ENCODE results near the gene OFD1. TPM values are rescaled to one million over a fixed set of nuclear protein-coding genes. Genes with fewer than 3 reads are reported as not detected.
A peak's percentile ranks its signal among the peaks of the same experiment; 100 is the strongest.

OFD1 gene
- total RNA-seq, 1 donor from 2014 or later: 15.2 TPM

- peak within 1 kb of the TSS; percentile 74 for H3K4me3 Mint-ChIP-seq (ENCODE audit: unreplicated experiment)
- no peaks in the 10 kb centered on the region for H3K36me3 Mint-ChIP-seq (ENCODE audit: unreplicated experiment)
- peak; percentile 94 for DNase-seq (ENCODE audit: extremely low spot score, unreplicated experiment)
- peak within 1 kb of the TSS; percentile 72 for H3K27ac Mint-ChIP-seq (ENCODE audit: unreplicated experiment)
- H3K27me3 Mint-ChIP-seq (ENCODE audit: unreplicated experiment): no peaks in the 10 kb centered on the region
- peaks cover 32% of the 10 kb centered on the region for H3K4me1 Mint-ChIP-seq (ENCODE audit: unreplicated experiment)
- H3K9me3 Mint-ChIP-seq (ENCODE audit: unreplicated experiment): peaks cover under 1% of the 10 kb centered on the region
- TF ChIP-seq CTCF (IDR thresholded peaks at IDR 0.05): no peak
These were observed 45.4 kb upstream of the OFD1 start, which contains the start of gene RAB9A for GRCh38 chrX:13688958-13689740. RAB9A (plus strand) TSS chrX:13689128; CDS start chrX:13708747, 19,619 bp downstream.

DNA sequence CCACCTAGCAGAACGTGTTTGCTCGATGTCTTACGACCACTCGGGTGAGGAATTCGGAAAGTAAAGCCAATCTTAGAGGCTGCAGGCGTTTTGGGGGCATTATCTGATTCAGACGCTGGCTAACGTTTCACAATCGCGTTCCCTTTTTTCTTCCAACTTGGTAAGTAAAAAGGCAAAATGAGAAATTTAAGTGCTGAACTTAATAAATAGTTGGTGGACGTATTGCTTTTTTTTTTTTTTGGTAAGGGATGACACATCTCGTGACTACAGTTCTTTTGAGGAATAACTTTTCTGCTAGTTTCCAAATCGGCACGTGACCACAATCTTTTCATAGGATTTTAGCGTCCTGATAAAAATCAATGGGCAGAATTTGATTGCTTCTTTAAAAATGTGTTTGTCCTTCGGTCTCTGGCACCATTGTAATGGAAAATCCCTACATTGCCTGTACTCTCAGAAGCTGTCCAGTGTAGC is 44.8 kb upstream of the OFD1 start:
- no peak for TF ChIP-seq CTCF (IDR thresholded peaks at IDR 0.05)
- Mint-ChIP-seq H3K4me3 (ENCODE audit: unreplicated experiment) (peak overlapping the region; percentile 74), H3K9me3 (ENCODE audit: unreplicated experiment) (no peaks in the 10 kb centered on the region), H3K36me3 (ENCODE audit: unreplicated experiment) (no peaks in the 10 kb centered on the region), H3K27ac (ENCODE audit: unreplicated experiment) (peak overlapping the region; percentile 72), H3K27me3 (ENCODE audit: unreplicated experiment) (no peaks in the 10 kb centered on the region), H3K4me1 (ENCODE audit: unreplicated experiment) (peaks cover 35% of the 10 kb centered on the region)
- no peak for DNase-seq (ENCODE audit: extremely low spot score, unreplicated experiment)

DNA sequence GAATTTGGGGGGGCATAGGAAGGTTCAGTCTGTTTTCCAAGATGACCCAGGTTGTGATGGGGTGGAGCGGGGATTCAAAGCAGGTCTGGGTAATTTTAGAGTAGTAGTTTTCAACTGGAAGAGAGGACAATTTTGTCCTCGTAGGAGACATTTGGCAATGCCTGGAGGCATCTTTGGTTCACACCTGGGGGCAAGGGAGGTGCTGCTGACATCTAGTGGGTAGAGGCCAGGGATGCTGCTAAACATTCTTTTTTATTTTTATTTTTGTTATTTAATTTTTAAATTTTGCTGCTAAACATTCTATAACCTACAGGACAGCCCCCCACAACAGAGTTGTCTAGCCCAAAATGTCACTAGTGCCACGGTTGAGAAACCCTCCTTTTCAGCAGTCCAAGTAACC is 43.7 kb upstream of the OFD1 start:
- H3K9me3 Mint-ChIP-seq (ENCODE audit: unreplicated experiment): no peaks in the 10 kb centered on the region
- H3K4me3 Mint-ChIP-seq (ENCODE audit: unreplicated experiment): peak overlapping the region; percentile 74
- DNase-seq (ENCODE audit: extremely low spot score, unreplicated experiment): no peak
- no peaks in the 10 kb centered on the region for H3K27me3 Mint-ChIP-seq (ENCODE audit: unreplicated experiment)
- no peak for TF ChIP-seq CTCF (IDR thresholded peaks at IDR 0.05)
- H3K4me1 Mint-ChIP-seq (ENCODE audit: unreplicated experiment): peaks cover 38% of the 10 kb centered on the region
- H3K27ac Mint-ChIP-seq (ENCODE audit: unreplicated experiment): peak overlapping the region; percentile 72
- H3K36me3 Mint-ChIP-seq (ENCODE audit: unreplicated experiment): no peaks in the 10 kb centered on the region

DNA sequence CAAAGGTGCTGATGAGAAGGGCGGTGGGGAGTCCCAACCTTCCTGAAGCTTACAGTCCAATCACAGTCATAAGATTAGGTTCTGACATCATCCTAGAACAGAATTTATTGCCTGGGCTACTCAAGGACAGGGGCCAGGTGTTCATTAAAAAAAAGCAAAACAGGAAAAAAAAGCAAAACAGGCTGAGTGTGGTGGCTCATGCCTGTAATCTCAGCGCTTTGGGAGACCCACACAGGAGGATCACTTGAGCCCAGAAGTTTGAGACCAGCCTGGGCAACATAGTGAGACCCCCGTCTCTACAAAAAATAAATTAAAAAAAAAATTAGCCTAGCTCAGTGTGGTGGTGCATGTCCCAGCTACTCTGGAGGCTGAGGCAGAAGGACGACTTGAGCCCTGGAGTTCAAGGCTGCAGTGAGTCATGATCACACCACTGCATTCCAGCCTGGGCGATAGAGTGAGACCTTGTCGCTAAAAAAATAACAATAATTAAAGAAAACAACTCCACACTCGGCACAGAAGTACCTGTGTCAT is 42.6 kb upstream of the OFD1 start:
- Mint-ChIP-seq H3K9me3 (ENCODE audit: unreplicated experiment) (no peaks in the 10 kb centered on the region), H3K4me1 (ENCODE audit: unreplicated experiment) (peaks cover 38% of the 10 kb centered on the region), H3K36me3 (ENCODE audit: unreplicated experiment) (no peaks in the 10 kb centered on the region), H3K4me3 (ENCODE audit: unreplicated experiment) (no peak overlapping the region), H3K27ac (ENCODE audit: unreplicated experiment) (no peak overlapping the region), H3K27me3 (ENCODE audit: unreplicated experiment) (no peaks in the 10 kb centered on the region)
- no peak for TF ChIP-seq CTCF (IDR thresholded peaks at IDR 0.05)
- no peak for DNase-seq (ENCODE audit: extremely low spot score, unreplicated experiment)

- TF ChIP-seq CTCF (IDR thresholded peaks at IDR 0.05): no peak
- Mint-ChIP-seq H3K27ac (ENCODE audit: unreplicated experiment) (peak overlapping the region; percentile 9), H3K36me3 (ENCODE audit: unreplicated experiment) (no peaks in the 10 kb centered on the region), H3K4me3 (ENCODE audit: unreplicated experiment) (no peak overlapping the region), H3K9me3 (ENCODE audit: unreplicated experiment) (no peaks in the 10 kb centered on the region), H3K4me1 (ENCODE audit: unreplicated experiment) (peaks cover 38% of the 10 kb centered on the region), H3K27me3 (ENCODE audit: unreplicated experiment) (no peaks in the 10 kb centered on the region)
- DNase-seq (ENCODE audit: extremely low spot score, unreplicated experiment): no peak
These were observed 41.7 kb upstream of the OFD1 start for GRCh38 chrX:13692771-13693231.

Data from osteocyte (in vitro differentiated cells).